Astrocyte (in vitro differentiated cells and primary cell): ENCODE data around the gene LCN1.

Source experiments
- CTCF ChIP-seq: IDR thresholded peaks from 2 replicates; pipeline ENCODE4 v1.5.1; 2011; ENCODE audit warnings: low read depth, mild to moderate bottlenecking, inconsistent platforms, low read length, moderate library complexity; ENCODE audit not compliant: insufficient read depth
- EZH2 ChIP-seq: IDR thresholded peaks from 2 replicates; pipeline ENCODE4 v1.6.1; 2012; ENCODE audit warnings: mild to moderate bottlenecking, low read length, inconsistent platforms; ENCODE audit not compliant: insufficient read depth

GRCh38 chr9:135522137-135522877 is 1.1 kb downstream of the LCN1 start:
- TF ChIP-seq CTCF, result no peak
- no peak for TF ChIP-seq EZH2
